ENCODE data around the gene GP1BB.

The GP1BB gene

GRCh38 chr22:19733755-19734154 is 10.4 kb downstream of the GP1BB start:
- no peak for ATAC-seq (replicated peaks)
- peaks cover 2 to 10% of the 10 kb centered on the region in 2 donors for H3K4me1 Mint-ChIP-seq
- H3K27ac Mint-ChIP-seq = no peak overlapping the region
- no peak for DNase-seq
- no peaks in the 10 kb centered on the region for H3K36me3 Mint-ChIP-seq
- H3K4me3 Mint-ChIP-seq = no peak overlapping the region
- H3K27me3 Mint-ChIP-seq = peaks cover 9 to 28% of the 10 kb centered on the region in 2 donors
- H3K9me3 Mint-ChIP-seq = no peaks in the 10 kb centered on the region

- Mint-ChIP-seq H3K27ac (no peak overlapping the region), H3K4me1 (peaks cover 2 to 10% of the 10 kb centered on the region in 2 donors), H3K4me3 (no peak overlapping the region), H3K9me3 (no peaks in the 10 kb centered on the region), H3K36me3 (no peaks in the 10 kb centered on the region), H3K27me3 (peaks cover 9 to 27% of the 10 kb centered on the region in 2 donors)
- no peak for DNase-seq
- ATAC-seq (replicated peaks) = no peak
Measured at GRCh38 chr22:19734163-19734562, 10.8 kb downstream of the GP1BB start.

GRCh38 chr22:19734837-19735382 is 11.6 kb downstream of the GP1BB start:
- Mint-ChIP-seq H3K36me3 (no peaks in the 10 kb centered on the region), H3K4me1 (peaks cover 2 to 10% of the 10 kb centered on the region in 2 donors), H3K9me3 (no peaks in the 10 kb centered on the region), H3K27ac (no peak overlapping the region), H3K27me3 (peaks cover 10 to 26% of the 10 kb centered on the region in 2 donors), H3K4me3 (no peak overlapping the region)
- ATAC-seq (replicated peaks) (no peak), DNase-seq (no peak)

- Mint-ChIP-seq H3K27ac (no peak overlapping the region), H3K27me3 (peaks cover 10 to 22% of the 10 kb centered on the region in 2 donors), H3K4me1 (peaks cover 0 to 3% of the 10 kb centered on the region in 2 donors), H3K36me3 (no peaks in the 10 kb centered on the region), H3K9me3 (no peaks in the 10 kb centered on the region), H3K4me3 (no peak overlapping the region)
- no peak for DNase-seq
- ATAC-seq (replicated peaks) = no peak
Measured at GRCh38 chr22:19735665-19736510, 12.5 kb downstream of the GP1BB start.

GRCh38 chr22:19737846-19738663 is 14.7 kb downstream of the GP1BB start:
- DNase-seq = no peak
- Mint-ChIP-seq H3K36me3 (no peaks in the 10 kb centered on the region), H3K9me3 (no peaks in the 10 kb centered on the region), H3K4me1 (no peaks in the 10 kb centered on the region), H3K4me3 (no peak overlapping the region), H3K27ac (no peak overlapping the region), H3K27me3 (peaks cover 10 to 19% of the 10 kb centered on the region in 2 donors)
- no peak for ATAC-seq (replicated peaks)

- ATAC-seq (replicated peaks) (no peak), DNase-seq (no peak)
- no peaks in the 10 kb centered on the region for H3K4me1 Mint-ChIP-seq
Measured at GRCh38 chr22:19738664-19739447, 15.5 kb downstream of the GP1BB start.

GRCh38 chr22:19739448-19739895 is 16.1 kb downstream of the GP1BB start:
- Mint-ChIP-seq H3K27me3 (peaks cover 10 to 14% of the 10 kb centered on the region in 2 donors), H3K27ac (no peak overlapping the region), H3K4me3 (no peak overlapping the region), H3K36me3 (no peaks in the 10 kb centered on the region), H3K9me3 (no peaks in the 10 kb centered on the region), H3K4me1 (no peaks in the 10 kb centered on the region)
- DNase-seq = no peak
- no peak for ATAC-seq (replicated peaks)

More at GRCh38 chr22:19738664-19739447, 15.5 kb downstream of the GP1BB start:
- H3K36me3 Mint-ChIP-seq = no peaks in the 10 kb centered on the region
- H3K9me3 Mint-ChIP-seq = no peaks in the 10 kb centered on the region
- peaks cover 10 to 19% of the 10 kb centered on the region in 2 donors for H3K27me3 Mint-ChIP-seq
- H3K4me3 Mint-ChIP-seq = no peak overlapping the region
- no peak overlapping the region for H3K27ac Mint-ChIP-seq

GRCh38 chr22:19739911-19740449 is 16.6 kb downstream of the GP1BB start:
- H3K4me3 Mint-ChIP-seq = no peak overlapping the region
- no peaks in the 10 kb centered on the region for H3K9me3 Mint-ChIP-seq
- DNase-seq = no peak
- H3K27me3 Mint-ChIP-seq = peaks cover 6 to 8% of the 10 kb centered on the region in 2 donors
- no peak overlapping the region for H3K27ac Mint-ChIP-seq
- ATAC-seq (replicated peaks) = no peak
- H3K36me3 Mint-ChIP-seq = no peaks in the 10 kb centered on the region
- H3K4me1 Mint-ChIP-seq = no peaks in the 10 kb centered on the region

- Mint-ChIP-seq H3K4me3 (no peak overlapping the region), H3K27me3 (peaks cover 5 to 7% of the 10 kb centered on the region in 2 donors), H3K4me1 (no peaks in the 10 kb centered on the region), H3K36me3 (no peaks in the 10 kb centered on the region), H3K27ac (no peak overlapping the region), H3K9me3 (no peaks in the 10 kb centered on the region)
- DNase-seq (no peak), ATAC-seq (replicated peaks) (no peak)
Measured at GRCh38 chr22:19740586-19740985, 17.2 kb downstream of the GP1BB start.

- H3K9me3 Mint-ChIP-seq = no peaks in the 10 kb centered on the region
- DNase-seq (no peak), ATAC-seq (replicated peaks) (no peak)
- H3K4me3 Mint-ChIP-seq = no peak overlapping the region
- H3K27ac Mint-ChIP-seq = no peak overlapping the region
- no peaks in the 10 kb centered on the region for H3K4me1 Mint-ChIP-seq
- H3K27me3 Mint-ChIP-seq = peaks cover 5 to 9% of the 10 kb centered on the region in 2 donors
- no peaks in the 10 kb centered on the region for H3K36me3 Mint-ChIP-seq
Measured at GRCh38 chr22:19741053-19741452, 17.7 kb downstream of the GP1BB start.

GRCh38 chr22:19742160-19743066 is 19.1 kb downstream of the GP1BB start:
- H3K4me3 Mint-ChIP-seq = no peak overlapping the region
- no peak for ATAC-seq (replicated peaks)
- H3K36me3 Mint-ChIP-seq = no peaks in the 10 kb centered on the region
- peaks cover 5 to 13% of the 10 kb centered on the region in 2 donors for H3K27me3 Mint-ChIP-seq
- no peaks in the 10 kb centered on the region for H3K9me3 Mint-ChIP-seq
- no peaks in the 10 kb centered on the region for H3K4me1 Mint-ChIP-seq
- H3K27ac Mint-ChIP-seq = no peak overlapping the region
- DNase-seq = no peak

- DNase-seq = no peak
- no peaks in the 10 kb centered on the region for H3K4me1 Mint-ChIP-seq
- no peaks in the 10 kb centered on the region for H3K9me3 Mint-ChIP-seq
- H3K27ac Mint-ChIP-seq = no peak overlapping the region
- H3K4me3 Mint-ChIP-seq = no peak overlapping the region
- no peaks in the 10 kb centered on the region for H3K36me3 Mint-ChIP-seq
- peaks cover 5 to 17% of the 10 kb centered on the region in 2 donors for H3K27me3 Mint-ChIP-seq
- no peak for ATAC-seq (replicated peaks)
Measured at GRCh38 chr22:19743081-19743480, 19.7 kb downstream of the GP1BB start.

GRCh38 chr22:19743651-19744050 is 20.3 kb downstream of the GP1BB start:
- no peak for ATAC-seq (replicated peaks)
- Mint-ChIP-seq H3K36me3 (no peaks in the 10 kb centered on the region), H3K4me3 (no peak overlapping the region), H3K9me3 (no peaks in the 10 kb centered on the region), H3K4me1 (no peaks in the 10 kb centered on the region), H3K27ac (no peak overlapping the region), H3K27me3 (peaks cover 5 to 20% of the 10 kb centered on the region in 2 donors)
- DNase-seq = no peak

All from stimulated activated naive B cell treated with anti-CD40 and anti-IgM and Interleukin-4, amounts not matched to agents 10 μg/mL and 1 μg/mL and 100 μg/mL, for 72 hours (primary cell).